ENCODE measurements around the gene ZNF646.
"Not testable (repeated sequence)": the region's sequence is repeated elsewhere in the genome, so short reads cannot be mapped to it uniquely, and the experiment has no call there.

ZNF646 gene

GRCh38 chr16:31084584-31085302 lies 10.5 kb downstream of the ZNF646 start:
- no peak for DNase-seq (ENCODE audit: low read depth)

- DNase-seq (ENCODE audit: low read depth): no peak
Observed at GRCh38 chr16:31085411-31085810, 11.2 kb downstream of the ZNF646 start.

GRCh38 chr16:31085873-31086628 lies 11.8 kb downstream of the ZNF646 start:
- DNase-seq (ENCODE audit: low read depth): no peak

GRCh38 chr16:31086629-31086906 lies 12.3 kb downstream of the ZNF646 start:
- DNase-seq (ENCODE audit: low read depth): no peak

GRCh38 chr16:31087481-31087880 lies 13.3 kb downstream of the ZNF646 start:
- DNase-seq (ENCODE audit: low read depth): no peak

GRCh38 chr16:31087971-31088370 lies 13.7 kb downstream of the ZNF646 start:
- DNase-seq (ENCODE audit: low read depth): no peak

- DNase-seq (ENCODE audit: low read depth): no peak
Observed at GRCh38 chr16:31088459-31089183, 14.4 kb downstream of the ZNF646 start, which contains the start of gene PRSS53. Gene PRSS53, minus strand, starts transcription at chr16:31088943. Its CDS starts 134 bp downstream, at chr16:31088809.

GRCh38 chr16:31089199-31089598 lies 15.0 kb downstream of the ZNF646 start:
- DNase-seq (ENCODE audit: low read depth): no peak

- DNase-seq (ENCODE audit: low read depth): no peak
Observed at GRCh38 chr16:31090540-31090939, 16.3 kb downstream of the ZNF646 start.

GRCh38 chr16:31092330-31092729 lies 18.1 kb downstream of the ZNF646 start:
- no peak for DNase-seq (ENCODE audit: low read depth)

GRCh38 chr16:31093132-31093703 lies 19.0 kb downstream of the ZNF646 start:
- no peak for DNase-seq (ENCODE audit: low read depth)

- DNase-seq (ENCODE audit: low read depth): no peak
Observed at GRCh38 chr16:31094088-31094423, 19.8 kb downstream of the ZNF646 start.

GRCh38 chr16:31094424-31095120 lies 20.4 kb downstream of the ZNF646 start, which contains the start of gene VKORC1:
Gene VKORC1, minus strand, starts transcription at chr16:31094797. Its CDS starts 68 bp downstream, at chr16:31094729.
- peak; percentile 83 for DNase-seq (ENCODE audit: low read depth)

- DNase-seq (ENCODE audit: low read depth): no peak
Observed at GRCh38 chr16:31099860-31100638, 25.8 kb downstream of the ZNF646 start.

GRCh38 chr16:31100876-31101641 lies 26.8 kb downstream of the ZNF646 start:
- DNase-seq (ENCODE audit: low read depth): not testable (repeated sequence)

GRCh38 chr16:31105677-31106213 lies 31.5 kb downstream of the ZNF646 start:
- DNase-seq (ENCODE audit: low read depth): peak; percentile 48

- no peak for DNase-seq (ENCODE audit: low read depth)
Observed at GRCh38 chr16:31106509-31107464, 32.6 kb downstream of the ZNF646 start.

- no peak for DNase-seq (ENCODE audit: low read depth)
Observed at GRCh38 chr16:31107465-31107867, 33.2 kb downstream of the ZNF646 start.
